H1 (cell line): ENCODE measurements around the gene ARHGEF40. TPM values are rescaled to one million over a fixed set of nuclear protein-coding genes. Genes with fewer than 3 reads are reported as not detected.

Source experiments
- ASH2L ChIP-seq: fragments of 200-600, 300-600 bp; sonication (generic); IDR thresholded peaks from one replicate; pipeline ENCODE4 v1.7.1; 2017; ENCODE audit warnings: low read length
- CHD7 ChIP-seq: fragments of 300-600 bp; sonication (generic); IDR thresholded peaks from 2 replicates; pipeline ENCODE4 v1.7.1; 2012; ENCODE audit warnings: low read length, moderate library complexity, mild to moderate bottlenecking, inconsistent platforms; ENCODE audit not compliant: insufficient replicate concordance
- polyA plus RNA-seq, 7 experiments: library from polyadenylated mRNA; depleted of rRNA in 3 of 7; stranded (reverse) in 5 of 7; unstranded in 2 of 7; fragments of >200 nt in 5 of 7; fragments of 200-250 nt in 2 of 7; gene quantifications; 1 replicate in 5 of 7; 2 replicates in 1 of 7; 4 replicates in 1 of 7; pipeline versions ENCODE4 v1.2.1 to v1.2.3, GENCODE V29; 2011 to 2013; ENCODE audit warnings: missing spikeins in 2 of 7, mixed read lengths in 2 of 7
- total RNA-seq: library from RNA; stranded (reverse); fragmentation: NEBNext Ultra II Directional; extraction: Animal tissue kit (Norgen Biotek cat#: 25700); gene quantifications from 2 replicates; pipeline ENCODE4 v1.2.1, GENCODE V29; 2021

ARHGEF40 gene
- total and polyA plus RNA-seq, 2 of the 8 experiments (the other 6 are each of a cell fraction or from before 2014, with no cell fraction given) = 53.1 to 101 TPM

DNA sequence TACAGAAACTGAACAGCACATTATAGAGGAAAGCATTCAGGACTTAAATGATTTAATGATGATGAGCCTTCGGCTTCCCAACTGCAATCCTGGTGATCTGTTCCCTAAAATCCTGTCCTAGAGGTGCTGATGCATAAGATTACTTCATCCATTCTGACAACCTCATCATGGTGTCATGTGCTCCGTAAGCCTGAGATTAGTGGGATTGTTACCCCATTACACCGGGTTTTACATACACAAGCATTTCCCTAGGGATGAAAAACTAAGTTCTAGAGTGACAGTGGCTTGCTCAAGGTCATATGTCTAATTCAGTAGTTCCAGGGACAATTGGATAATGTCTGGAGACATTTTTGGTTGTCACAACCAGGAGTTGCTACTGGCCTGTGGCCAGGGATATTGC, 32.9 kb upstream of the ARHGEF40 start (continued):
- TF ChIP-seq CHD7 = no peak
- no peak for TF ChIP-seq ASH2L
